HepG2 (cell line): ENCODE data around the gene C20orf204. TPM values are rescaled to one million over a fixed set of nuclear protein-coding genes. Genes with fewer than 3 reads are reported as not detected.

Source experiments
- ELK4 ChIP-seq: sonication (generic); formaldehyde crosslinking; IDR thresholded peaks from 2 replicates; pipeline ENCODE4 v1.9.0; 2021; ENCODE audit warnings: missing genetic modification reagents, borderline replicate concordance
- FOXO1 ChIP-seq: sonication (generic); formaldehyde crosslinking; IDR thresholded peaks from 2 replicates; pipeline ENCODE4 v1.4.0; 2020; ENCODE audit warnings: missing genetic modification reagents
- GABPA ChIP-seq, 2 experiments: IDR thresholded peaks; 2 replicates each; pipeline ENCODE4 v1.6.1; 2011 to 2016; ENCODE audit warnings: low read depth in 2 of 2, low read length in 1 of 2, missing biosample characterization in 1 of 2, missing genetic modification characterization in 1 of 2
- HNF1A ChIP-seq, 2 experiments: sonication (generic) in 1 of 2; formaldehyde crosslinking in 1 of 2; IDR thresholded peaks; 2 replicates each; pipeline versions ENCODE4 v1.4.0 to v1.6.1; 2016 to 2020; ENCODE audit warnings: borderline replicate concordance in 1 of 2, low read depth in 1 of 2, mild to moderate bottlenecking in 1 of 2, missing genetic modification reagents in 1 of 2
- IKZF1 ChIP-seq: fragments of 450-650 bp; IDR thresholded peaks from 2 replicates; pipeline ENCODE4 v1.7.1; 2016
- NFIC ChIP-seq: IDR thresholded peaks from 2 replicates; pipeline ENCODE4 v1.6.1; 2012; ENCODE audit warnings: mild to moderate bottlenecking, low read length, inconsistent platforms
- PATZ1 ChIP-seq: sonication (generic); formaldehyde crosslinking; IDR thresholded peaks from 2 replicates; pipeline ENCODE4 v1.4.0; 2020; ENCODE audit warnings: missing genetic modification reagents
- POGZ ChIP-seq: sonication (generic); formaldehyde crosslinking; IDR thresholded peaks from 2 replicates; pipeline ENCODE4 v1.4.0; 2020; ENCODE audit warnings: mild to moderate bottlenecking, missing genetic modification reagents
- SKIL ChIP-seq: sonication (generic); formaldehyde crosslinking; IDR thresholded peaks from 2 replicates; pipeline ENCODE4 v1.8.0; 2022; ENCODE audit warnings: missing genetic modification reagents, mild to moderate bottlenecking, moderate library complexity, borderline replicate concordance
- SMARCE1 ChIP-seq: fragments of 450-650 bp; IDR thresholded peaks from 2 replicates; pipeline ENCODE4 v1.6.1; 2017; ENCODE audit warnings: borderline replicate concordance
- SNAPC2 ChIP-seq: sonication (generic); formaldehyde crosslinking; IDR thresholded peaks from 2 replicates; pipeline ENCODE4 v1.8.1; 2022; ENCODE audit warnings: mild to moderate bottlenecking, missing genetic modification reagents
- ZBTB26 ChIP-seq: IDR thresholded peaks from 2 replicates; pipeline ENCODE4 v1.6.1; 2016; ENCODE audit warnings: missing compliant biosample characterization, missing genetic modification reagents, borderline replicate concordance
- ZNF3 ChIP-seq: IDR thresholded peaks from 2 replicates; pipeline ENCODE4 v1.7.0; 2017; ENCODE audit warnings: inconsistent platforms
- ZNF335 ChIP-seq: sonication (generic); formaldehyde crosslinking; IDR thresholded peaks from 2 replicates; pipeline ENCODE4 v1.4.0; 2020; ENCODE audit warnings: missing genetic modification reagents
- ZNF790 ChIP-seq: sonication (generic); formaldehyde crosslinking; IDR thresholded peaks from 2 replicates; pipeline ENCODE4 v1.8.0; 2022; ENCODE audit warnings: missing genetic modification reagents, mild to moderate bottlenecking, borderline replicate concordance
- polyA plus RNA-seq, 8 experiments: library from polyadenylated mRNA; depleted of rRNA in 3 of 8; stranded (reverse) in 7 of 8; unstranded in 1 of 8; fragments of >200 nt; fragmentation: Illumina TruSeq in 4 of 8; extraction: Trizol in 4 of 8; gene quantifications; 2 replicates each; pipeline versions ENCODE4 v1.2.1 to v1.2.3, GENCODE V29; 2011 to 2016; ENCODE audit warnings: low read depth in 4 of 8, missing spikeins in 1 of 8, mixed read lengths in 1 of 8; ENCODE audit not compliant: insufficient read depth in 1 of 8
- total RNA-seq, 5 experiments: library from RNA; depleted of rRNA; stranded (reverse); fragments of >200 nt; fragmentation: Illumina TruSeq; extraction: Trizol; gene quantifications; 2 replicates each; pipeline ENCODE4 v1.2.3, GENCODE V29; 2016; ENCODE audit warnings: low read depth in 1 of 5

Gene C20orf204
- total and polyA plus RNA-seq, 2 of the 13 experiments (the other 11 are each of a cell fraction or from before 2014, with no cell fraction given) = 22.1 to 80.0 TPM

GRCh38 chr20:64062596-64063388, 26.8 kb downstream of the C20orf204 start, which contains the start of gene TCEA2 (continued):
- TF ChIP-seq ZNF3 (CRISPR knock-in tag) (0 out of 2 replicates have a peak, but pooled peaks have one; percentile 48), HNF1A (IDR thresholded peaks at IDR 0.05; ENCODE audit: low read depth) (no peak; the same call in 1 of the 2 replicates), HNF1A (CRISPR knock-in tag; IDR thresholded peaks at IDR 0.05; ENCODE audit: borderline replicate concordance) (peak; percentile 74; the same call in 1 of the 2 replicates), NFIC (no peak), ZBTB26 (peak; percentile 20; the same call in 1 of the 2 replicates), POGZ (no peak; the same call in none of the 2 replicates), SMARCE1 (no peak), PATZ1 (CRISPR knock-in tag) (peak; percentile 83), ZNF335 (0 out of 2 replicates have a peak, but pooled peaks have one; percentile 57), SNAPC2 (CRISPR knock-in tag) (no peak), ELK4 (CRISPR knock-in tag) (peak; percentile 95; the same call in 1 of the 2 replicates), SKIL (CRISPR knock-in tag) (peak; percentile 30; the same call in 1 of the 2 replicates), ZNF790 (CRISPR knock-in tag) (no peak), GABPA (IDR thresholded peaks at IDR 0.05; ENCODE audit: low read depth, low read length) (no peak), GABPA (CRISPR knock-in tag; IDR thresholded peaks at IDR 0.05; ENCODE audit: low read depth) (peak; percentile 78), IKZF1 (no peak), FOXO1 (CRISPR knock-in tag) (peak; percentile 73; the same call in 1 of the 2 replicates)
